ENCODE data around the gene IL1R2. TPM values are rescaled to one million over a fixed set of nuclear protein-coding genes. Genes with fewer than 3 reads are reported as not detected.
A peak's percentile ranks its signal among the peaks of the same experiment; 100 is the strongest.

Gene IL1R2
- total RNA-seq, 4 donors from 2014 or later = 2.7 to 6.1 (median 3.6) TPM

DNA sequence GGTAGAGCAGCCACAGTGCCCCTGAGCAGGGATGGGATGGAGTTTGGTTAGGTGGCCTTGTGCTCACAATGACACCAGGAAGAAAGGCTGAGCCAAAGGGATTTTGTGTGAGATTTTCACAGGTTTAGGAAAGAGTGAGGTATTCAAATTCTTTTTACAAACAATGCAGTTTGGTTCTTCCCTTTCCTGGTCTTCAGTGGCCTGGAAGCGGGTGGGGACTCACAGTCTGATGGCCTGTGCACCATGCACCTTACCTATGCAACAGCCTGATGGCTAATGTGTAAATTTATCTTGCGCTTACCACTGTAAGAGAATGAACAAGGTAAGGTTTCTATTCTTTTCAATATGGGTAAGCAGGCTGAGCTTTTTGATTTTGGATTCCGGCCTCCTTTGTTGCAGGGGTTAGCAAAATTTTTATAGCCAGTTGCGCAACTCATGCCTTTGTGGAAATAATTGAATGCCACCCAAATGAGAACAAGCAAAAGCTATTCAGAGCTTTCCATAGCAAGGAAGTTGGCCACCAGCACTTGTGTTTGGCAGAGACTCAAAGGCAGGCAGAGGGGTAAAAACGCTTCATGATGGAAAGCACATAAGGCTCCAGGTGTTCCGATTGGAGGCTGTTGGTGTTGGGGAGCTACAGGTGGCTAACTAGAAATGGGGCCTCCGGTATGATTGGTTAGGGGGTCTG is 23.8 kb upstream of the IL1R2 start:
- DNase-seq = peak; percentile 70 to 72
- peaks cover 23 to 31% of the 10 kb centered on the region in 2 donors for H3K4me1 ChIP-seq
- TF ChIP-seq, protein P1, sequence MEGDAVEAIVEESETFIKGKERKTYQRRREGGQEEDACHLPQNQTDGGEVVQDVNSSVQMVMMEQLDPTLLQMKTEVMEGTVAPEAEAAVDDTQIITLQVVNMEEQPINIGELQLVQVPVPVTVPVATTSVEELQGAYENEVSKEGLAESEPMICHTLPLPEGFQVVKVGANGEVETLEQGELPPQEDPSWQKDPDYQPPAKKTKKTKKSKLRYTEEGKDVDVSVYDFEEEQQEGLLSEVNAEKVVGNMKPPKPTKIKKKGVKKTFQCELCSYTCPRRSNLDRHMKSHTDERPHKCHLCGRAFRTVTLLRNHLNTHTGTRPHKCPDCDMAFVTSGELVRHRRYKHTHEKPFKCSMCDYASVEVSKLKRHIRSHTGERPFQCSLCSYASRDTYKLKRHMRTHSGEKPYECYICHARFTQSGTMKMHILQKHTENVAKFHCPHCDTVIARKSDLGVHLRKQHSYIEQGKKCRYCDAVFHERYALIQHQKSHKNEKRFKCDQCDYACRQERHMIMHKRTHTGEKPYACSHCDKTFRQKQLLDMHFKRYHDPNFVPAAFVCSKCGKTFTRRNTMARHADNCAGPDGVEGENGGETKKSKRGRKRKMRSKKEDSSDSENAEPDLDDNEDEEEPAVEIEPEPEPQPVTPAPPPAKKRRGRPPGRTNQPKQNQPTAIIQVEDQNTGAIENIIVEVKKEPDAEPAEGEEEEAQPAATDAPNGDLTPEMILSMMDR (IDR thresholded peaks at IDR 0.05) = no peak
- TF ChIP-seq POLR2A (IDR thresholded peaks at IDR 0.05) = no peak
- WGBS, 2 donors = 49 to 56% methylated on average over 7 of the region's 7 CpGs
- H3K9me3 ChIP-seq = no peaks in the 10 kb centered on the region
- intact Hi-C loops (cut with DNase I) = no loop called here
- no peak overlapping the region for H3K4me3 ChIP-seq (replicated peaks in 1 of 3)
- no peaks in the 10 kb centered on the region for H3K27me3 ChIP-seq
- peak overlapping the region; percentile 34 to 75 (median 49) for H3K27ac ChIP-seq
- H3K36me3 ChIP-seq = no peaks in the 10 kb centered on the region

DNA sequence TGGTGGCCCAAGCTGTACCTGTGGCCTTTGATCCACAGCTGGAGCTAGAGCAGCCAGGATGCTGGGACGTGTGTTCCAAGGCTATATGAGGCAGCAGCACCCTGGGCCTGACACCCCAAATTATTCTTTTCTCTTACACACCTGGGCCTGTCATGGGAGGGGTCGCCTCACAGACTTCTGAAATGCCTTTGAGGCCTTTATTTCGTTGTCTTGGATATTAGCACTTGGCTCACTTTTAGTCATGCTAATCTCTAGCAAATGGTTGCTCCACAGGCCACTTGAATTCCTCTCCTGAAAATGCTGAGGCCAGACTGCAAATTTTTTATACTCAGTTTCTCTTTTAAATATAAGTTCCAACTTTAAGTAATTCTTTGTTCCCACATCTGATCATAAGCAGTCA is 22.0 kb upstream of the IL1R2 start:
- Histone ChIP-seq H3K4me1 (peaks cover 14 to 16% of the 10 kb centered on the region in 2 donors), H3K27me3 (no peaks in the 10 kb centered on the region), H3K9me3 (no peaks in the 10 kb centered on the region), H3K27ac (no peak overlapping the region), H3K4me3 (replicated peaks in 1 of 3) (no peak overlapping the region), H3K36me3 (no peaks in the 10 kb centered on the region)
- intact Hi-C loops (cut with DNase I) = loop anchor here (10.0 kb wide), 1 partner anchor 85 kb away; no protein-coding TSS in a partner anchor
- WGBS, 2 donors = 91 to 92% methylated on average over 3 of the region's 3 CpGs
- no peak for DNase-seq
- TF ChIP-seq, protein P1 (IDR thresholded peaks at IDR 0.05) = no peak
- no peak for TF ChIP-seq POLR2A (IDR thresholded peaks at IDR 0.05)

DNA sequence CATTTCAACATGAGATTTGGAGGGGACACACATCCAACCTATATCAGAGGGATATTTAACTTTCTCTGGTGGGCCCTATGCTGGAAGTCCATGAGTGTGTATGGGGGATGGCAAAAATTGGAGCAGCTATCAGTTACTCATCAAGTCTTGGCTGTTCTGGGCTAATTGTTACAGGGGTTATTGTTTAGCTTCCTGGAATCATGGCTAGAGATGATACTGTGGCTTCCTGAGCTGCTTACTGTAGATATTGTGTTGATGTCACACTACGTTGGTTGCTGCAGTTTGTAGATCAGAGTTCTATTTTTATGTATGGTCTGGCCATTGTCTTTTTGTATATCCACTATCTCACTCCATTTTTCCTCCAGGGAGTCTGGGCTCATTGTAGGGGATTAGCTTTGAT is 20.9 kb upstream of the IL1R2 start:
- Histone ChIP-seq H3K4me3 (replicated peaks in 1 of 3) (no peak overlapping the region), H3K36me3 (no peaks in the 10 kb centered on the region), H3K27me3 (no peaks in the 10 kb centered on the region), H3K27ac (no peak overlapping the region), H3K9me3 (no peaks in the 10 kb centered on the region), H3K4me1 (peaks cover 12 to 13% of the 10 kb centered on the region in 2 donors)
- 96 to 100% methylated on average over 1 of the region's 1 CpG for WGBS, 2 donors
- intact Hi-C loops (cut with DNase I) = loop anchor here (10.0 kb wide), 1 partner anchor 86 kb away; no protein-coding TSS in a partner anchor
- TF ChIP-seq, protein P1 (IDR thresholded peaks at IDR 0.05) = no peak
- no peak for TF ChIP-seq POLR2A (IDR thresholded peaks at IDR 0.05)
- DNase-seq = no peak

DNA sequence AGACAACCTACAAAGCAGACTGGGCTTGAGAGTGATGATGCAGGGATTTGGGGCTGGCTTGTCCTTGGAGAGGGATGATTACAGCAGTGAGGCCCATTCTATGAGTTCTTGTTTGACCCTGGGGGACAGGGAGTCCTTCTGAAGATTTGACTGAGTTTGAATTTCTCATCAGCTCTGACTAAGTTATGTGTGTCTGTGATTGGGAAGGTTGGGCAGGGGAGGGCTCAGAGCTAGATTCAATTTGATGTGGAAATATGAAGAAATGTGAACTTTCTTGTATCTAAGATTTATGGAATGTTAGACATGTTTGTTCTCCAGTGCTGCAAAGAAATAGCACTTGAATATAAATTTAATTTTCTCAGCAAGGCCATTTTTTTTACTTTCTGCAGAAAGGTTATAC is 19.9 kb upstream of the IL1R2 start:
- no peaks in the 10 kb centered on the region for H3K27me3 ChIP-seq
- no peak overlapping the region for H3K4me3 ChIP-seq (replicated peaks in 1 of 3)
- no peak overlapping the region for H3K27ac ChIP-seq
- H3K4me1 ChIP-seq = peaks cover 19 to 21% of the 10 kb centered on the region in 2 donors
- intact Hi-C loops (cut with DNase I) = loop anchor here (10.0 kb wide), 1 partner anchor 87 kb away; no protein-coding TSS in a partner anchor
- H3K9me3 ChIP-seq = no peaks in the 10 kb centered on the region
- no peak for TF ChIP-seq POLR2A (IDR thresholded peaks at IDR 0.05)
- TF ChIP-seq, protein P1 (IDR thresholded peaks at IDR 0.05) = no peak
- DNase-seq = no peak
- H3K36me3 ChIP-seq = no peaks in the 10 kb centered on the region
